HepG2 (cell line): Measurements from ENCODE around the gene OR1I1. TPM values are rescaled to one million over a fixed set of nuclear protein-coding genes. Genes with fewer than 3 reads are reported as not detected.
A peak's percentile ranks its signal among the peaks of the same experiment; 100 is the strongest.

Experiments
- CBX5 ChIP-seq: sonication (generic); formaldehyde crosslinking; IDR thresholded peaks from 2 replicates; pipeline ENCODE4 v1.4.0; 2020; ENCODE audit warnings: missing genetic modification reagents, borderline replicate concordance
- CEBPG ChIP-seq: IDR thresholded peaks from 2 replicates; pipeline ENCODE4 v1.6.1; 2016
- CREM ChIP-seq, 2 experiments: sonication (generic) in 1 of 2; formaldehyde crosslinking in 1 of 2; IDR thresholded peaks; 2 replicates each; pipeline versions ENCODE4 v1.4.0 to v1.6.1; 2016 to 2020; ENCODE audit warnings: antibody characterized with exemption in 1 of 2, mild to moderate bottlenecking in 1 of 2, missing genetic modification reagents in 1 of 2
- JARID2 ChIP-seq: sonication (generic); formaldehyde crosslinking; IDR thresholded peaks from 2 replicates; pipeline ENCODE4 v1.8.1; 2023; ENCODE audit warnings: missing genetic modification reagents, inconsistent platforms; ENCODE audit not compliant: insufficient replicate concordance
- MIER2 ChIP-seq: IDR thresholded peaks from 2 replicates; pipeline ENCODE4 v1.6.1; 2016; ENCODE audit warnings: missing biosample characterization, missing genetic modification reagents
- MIER3 ChIP-seq: IDR thresholded peaks from 2 replicates; pipeline ENCODE4 v1.6.1; 2016; ENCODE audit warnings: missing compliant biosample characterization, borderline replicate concordance
- NFYB ChIP-seq: sonication (generic); formaldehyde crosslinking; IDR thresholded peaks from 2 replicates; pipeline ENCODE4 v1.4.0; 2020; ENCODE audit warnings: missing genetic modification reagents
- PITX1 ChIP-seq: sonication (generic); formaldehyde crosslinking; IDR thresholded peaks from 2 replicates; pipeline ENCODE4 v1.5.1; 2020; ENCODE audit warnings: mild to moderate bottlenecking, missing genetic modification reagents
- TAF1 ChIP-seq: sonication (generic); formaldehyde crosslinking; IDR thresholded peaks from 2 replicates; pipeline ENCODE4 v1.4.0; 2020; ENCODE audit warnings: missing genetic modification reagents
- ZNF274 ChIP-seq: sonication (generic); formaldehyde crosslinking; IDR thresholded peaks from 2 replicates; pipeline ENCODE4 v1.5.1; 2020; ENCODE audit warnings: mild to moderate bottlenecking, missing genetic modification reagents
- ZNF33A ChIP-seq: sonication (generic); formaldehyde crosslinking; IDR thresholded peaks from 2 replicates; pipeline ENCODE4 v1.5.1; 2020; ENCODE audit warnings: missing genetic modification reagents, mild to moderate bottlenecking, moderate library complexity, borderline replicate concordance
- ZNF543 ChIP-seq: sonication (generic); formaldehyde crosslinking; IDR thresholded peaks from 2 replicates; pipeline ENCODE4 v1.4.0; 2020; ENCODE audit warnings: mild to moderate bottlenecking, missing genetic modification reagents
- ZNF552 ChIP-seq: sonication (generic); formaldehyde crosslinking; IDR thresholded peaks from 2 replicates; pipeline ENCODE4 v1.9.0; 2022; ENCODE audit warnings: missing genetic modification reagents, mild to moderate bottlenecking, borderline replicate concordance
- ZNF556 ChIP-seq: sonication (generic); formaldehyde crosslinking; IDR thresholded peaks from 2 replicates; pipeline ENCODE4 v1.4.0; 2020; ENCODE audit warnings: mild to moderate bottlenecking, missing genetic modification reagents, borderline replicate concordance
- ZNF562 ChIP-seq: sonication (generic); formaldehyde crosslinking; IDR thresholded peaks from 2 replicates; pipeline ENCODE4 v1.8.0; 2022; ENCODE audit warnings: missing genetic modification reagents, borderline replicate concordance
- ZNF775 ChIP-seq: sonication (generic); formaldehyde crosslinking; IDR thresholded peaks from 2 replicates; pipeline ENCODE4 v1.4.0; 2020; ENCODE audit warnings: missing genetic modification reagents, mild to moderate bottlenecking, moderate library complexity, borderline replicate concordance
- ZNF792 ChIP-seq: IDR thresholded peaks from 2 replicates; pipeline ENCODE4 v1.6.1; 2016
- polyA plus RNA-seq, 8 experiments: library from polyadenylated mRNA; depleted of rRNA in 3 of 8; stranded (reverse) in 7 of 8; unstranded in 1 of 8; fragments of >200 nt; fragmentation: Illumina TruSeq in 4 of 8; extraction: Trizol in 4 of 8; gene quantifications; 2 replicates each; pipeline versions ENCODE4 v1.2.1 to v1.2.3, GENCODE V29; 2011 to 2016; ENCODE audit warnings: low read depth in 4 of 8, missing spikeins in 1 of 8, mixed read lengths in 1 of 8; ENCODE audit not compliant: insufficient read depth in 1 of 8
- total RNA-seq, 5 experiments: library from RNA; depleted of rRNA; stranded (reverse); fragments of >200 nt; fragmentation: Illumina TruSeq; extraction: Trizol; gene quantifications; 2 replicates each; pipeline ENCODE4 v1.2.3, GENCODE V29; 2016; ENCODE audit warnings: low read depth in 1 of 5
- TF ChIP-seq, protein P1 (sequence below): sonication (generic); formaldehyde crosslinking; IDR thresholded peaks from 2 replicates; pipeline ENCODE4 v1.4.0; 2020; ENCODE audit warnings: missing genetic modification reagents
- TF ChIP-seq, protein P2 (sequence below): sonication (generic); formaldehyde crosslinking; IDR thresholded peaks from 2 replicates; pipeline ENCODE4 v1.4.0; 2020; ENCODE audit warnings: missing genetic modification reagents
- TF ChIP-seq, protein P3 (sequence below): sonication (generic); formaldehyde crosslinking; IDR thresholded peaks from 2 replicates; pipeline ENCODE4 v1.5.0; 2020; ENCODE audit warnings: missing genetic modification reagents
- TF ChIP-seq, protein P4 (sequence below): sonication (generic); formaldehyde crosslinking; IDR thresholded peaks from 2 replicates; pipeline ENCODE4 v1.4.0; 2020; ENCODE audit warnings: missing genetic modification reagents
- TF ChIP-seq, protein P5 (sequence below): IDR thresholded peaks from 2 replicates; pipeline ENCODE4 v1.6.1; 2016; ENCODE audit warnings: low read depth, control low read depth

OR1I1 gene
- total and polyA plus RNA-seq, 2 of the 13 experiments (the other 11 are each of a cell fraction or from before 2014, with no cell fraction given) = not detected

DNA sequence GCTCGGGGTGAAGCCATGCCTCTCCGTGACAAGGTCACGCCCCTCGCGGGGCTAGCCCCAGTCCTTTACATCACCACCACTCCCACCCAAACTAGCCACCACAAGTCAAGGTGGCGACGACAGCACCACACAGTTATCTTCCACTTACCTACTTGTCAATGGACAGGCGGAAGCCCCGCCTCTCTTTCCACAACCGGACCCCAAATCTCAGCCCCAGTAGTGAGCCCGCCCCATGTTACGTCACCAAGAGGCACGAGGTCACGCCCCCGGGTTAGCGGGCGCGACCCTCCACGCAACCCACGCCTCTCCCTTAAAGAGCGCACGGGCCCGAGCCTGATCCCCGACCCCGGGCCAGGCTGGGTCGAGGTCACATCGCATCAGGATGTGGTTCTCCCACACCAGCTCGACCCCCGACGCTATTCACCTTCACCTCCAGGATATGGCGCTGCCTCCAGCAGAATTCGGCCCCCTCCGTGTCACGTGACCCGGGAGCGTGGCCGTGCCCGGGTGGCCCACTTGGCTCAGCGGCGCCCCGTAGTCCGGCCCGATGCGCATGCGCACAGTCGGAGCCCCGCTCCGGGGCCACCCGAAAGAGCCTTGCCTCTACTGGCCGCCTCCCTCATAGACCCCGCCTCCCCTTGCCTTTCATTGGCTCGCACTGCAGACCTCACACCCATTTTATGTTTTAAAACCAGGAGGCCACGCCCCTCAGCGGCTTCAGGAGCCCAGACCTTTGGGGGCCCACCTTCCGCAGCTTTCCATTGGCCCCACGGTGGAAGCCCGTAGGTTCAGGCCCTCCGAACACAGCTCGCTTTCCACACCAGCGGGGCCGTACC, 43.4 kb downstream of the OR1I1 start (continued):
- TF ChIP-seq, protein P1, sequence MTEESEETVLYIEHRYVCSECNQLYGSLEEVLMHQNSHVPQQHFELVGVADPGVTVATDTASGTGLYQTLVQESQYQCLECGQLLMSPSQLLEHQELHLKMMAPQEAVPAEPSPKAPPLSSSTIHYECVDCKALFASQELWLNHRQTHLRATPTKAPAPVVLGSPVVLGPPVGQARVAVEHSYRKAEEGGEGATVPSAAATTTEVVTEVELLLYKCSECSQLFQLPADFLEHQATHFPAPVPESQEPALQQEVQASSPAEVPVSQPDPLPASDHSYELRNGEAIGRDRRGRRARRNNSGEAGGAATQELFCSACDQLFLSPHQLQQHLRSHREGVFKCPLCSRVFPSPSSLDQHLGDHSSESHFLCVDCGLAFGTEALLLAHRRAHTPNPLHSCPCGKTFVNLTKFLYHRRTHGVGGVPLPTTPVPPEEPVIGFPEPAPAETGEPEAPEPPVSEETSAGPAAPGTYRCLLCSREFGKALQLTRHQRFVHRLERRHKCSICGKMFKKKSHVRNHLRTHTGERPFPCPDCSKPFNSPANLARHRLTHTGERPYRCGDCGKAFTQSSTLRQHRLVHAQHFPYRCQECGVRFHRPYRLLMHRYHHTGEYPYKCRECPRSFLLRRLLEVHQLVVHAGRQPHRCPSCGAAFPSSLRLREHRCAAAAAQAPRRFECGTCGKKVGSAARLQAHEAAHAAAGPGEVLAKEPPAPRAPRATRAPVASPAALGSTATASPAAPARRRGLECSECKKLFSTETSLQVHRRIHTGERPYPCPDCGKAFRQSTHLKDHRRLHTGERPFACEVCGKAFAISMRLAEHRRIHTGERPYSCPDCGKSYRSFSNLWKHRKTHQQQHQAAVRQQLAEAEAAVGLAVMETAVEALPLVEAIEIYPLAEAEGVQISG (CRISPR knock-in tag) = peak; percentile 79
- no peak for TF ChIP-seq JARID2 (CRISPR knock-in tag)
- TF ChIP-seq, protein P2, sequence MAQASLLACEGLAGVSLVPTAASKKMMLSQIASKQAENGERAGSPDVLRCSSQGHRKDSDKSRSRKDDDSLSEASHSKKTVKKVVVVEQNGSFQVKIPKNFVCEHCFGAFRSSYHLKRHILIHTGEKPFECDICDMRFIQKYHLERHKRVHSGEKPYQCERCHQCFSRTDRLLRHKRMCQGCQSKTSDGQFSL (CRISPR knock-in tag) = no peak
- TF ChIP-seq ZNF552 (CRISPR knock-in tag) = no peak
- peak; percentile 71 for TF ChIP-seq TAF1 (CRISPR knock-in tag)
- no peak for TF ChIP-seq MIER2
- no peak for TF ChIP-seq ZNF556 (CRISPR knock-in tag)
- TF ChIP-seq CBX5 (CRISPR knock-in tag) = peak; percentile 45; the same call in 1 of the 2 replicates
- TF ChIP-seq ZNF562 (CRISPR knock-in tag) = no peak
- TF ChIP-seq PITX1 (CRISPR knock-in tag) = peak; percentile 76
- TF ChIP-seq, protein P3, sequence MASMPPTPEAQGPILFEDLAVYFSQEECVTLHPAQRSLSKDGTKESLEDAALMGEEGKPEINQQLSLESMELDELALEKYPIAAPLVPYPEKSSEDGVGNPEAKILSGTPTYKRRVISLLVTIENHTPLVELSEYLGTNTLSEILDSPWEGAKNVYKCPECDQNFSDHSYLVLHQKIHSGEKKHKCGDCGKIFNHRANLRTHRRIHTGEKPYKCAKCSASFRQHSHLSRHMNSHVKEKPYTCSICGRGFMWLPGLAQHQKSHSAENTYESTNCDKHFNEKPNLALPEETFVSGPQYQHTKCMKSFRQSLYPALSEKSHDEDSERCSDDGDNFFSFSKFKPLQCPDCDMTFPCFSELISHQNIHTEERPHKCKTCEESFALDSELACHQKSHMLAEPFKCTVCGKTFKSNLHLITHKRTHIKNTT (CRISPR knock-in tag) = 0 out of 2 replicates have a peak, but pooled peaks have one; percentile 18
- peak; percentile 90; the same call in 1 of the 2 replicates for TF ChIP-seq ZNF274 (CRISPR knock-in tag)
- peak; percentile 73 for TF ChIP-seq ZNF792 (CRISPR knock-in tag)
- TF ChIP-seq ZNF543 (CRISPR knock-in tag) = peak; percentile 35; the same call in 1 of the 2 replicates
- TF ChIP-seq ZNF33A = 0 out of 2 replicates have a peak, but pooled peaks have one; percentile 26
- TF ChIP-seq, protein P4, sequence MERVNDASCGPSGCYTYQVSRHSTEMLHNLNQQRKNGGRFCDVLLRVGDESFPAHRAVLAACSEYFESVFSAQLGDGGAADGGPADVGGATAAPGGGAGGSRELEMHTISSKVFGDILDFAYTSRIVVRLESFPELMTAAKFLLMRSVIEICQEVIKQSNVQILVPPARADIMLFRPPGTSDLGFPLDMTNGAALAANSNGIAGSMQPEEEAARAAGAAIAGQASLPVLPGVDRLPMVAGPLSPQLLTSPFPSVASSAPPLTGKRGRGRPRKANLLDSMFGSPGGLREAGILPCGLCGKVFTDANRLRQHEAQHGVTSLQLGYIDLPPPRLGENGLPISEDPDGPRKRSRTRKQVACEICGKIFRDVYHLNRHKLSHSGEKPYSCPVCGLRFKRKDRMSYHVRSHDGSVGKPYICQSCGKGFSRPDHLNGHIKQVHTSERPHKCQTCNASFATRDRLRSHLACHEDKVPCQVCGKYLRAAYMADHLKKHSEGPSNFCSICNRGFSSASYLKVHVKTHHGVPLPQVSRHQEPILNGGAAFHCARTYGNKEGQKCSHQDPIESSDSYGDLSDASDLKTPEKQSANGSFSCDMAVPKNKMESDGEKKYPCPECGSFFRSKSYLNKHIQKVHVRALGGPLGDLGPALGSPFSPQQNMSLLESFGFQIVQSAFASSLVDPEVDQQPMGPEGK (CRISPR knock-in tag) = peak; percentile 85
- TF ChIP-seq ZNF775 = no peak
- TF ChIP-seq NFYB = peak; percentile 95
- TF ChIP-seq MIER3 (CRISPR knock-in tag) = 0 out of 2 replicates have a peak, but pooled peaks have one; percentile 32
- peak; percentile 86 for TF ChIP-seq CREM (IDR thresholded peaks at IDR 0.05)
- no peak for TF ChIP-seq CREM (CRISPR knock-in tag; IDR thresholded peaks at IDR 0.05)
- TF ChIP-seq CEBPG (CRISPR knock-in tag) = peak; percentile 70
- TF ChIP-seq, protein P5, sequence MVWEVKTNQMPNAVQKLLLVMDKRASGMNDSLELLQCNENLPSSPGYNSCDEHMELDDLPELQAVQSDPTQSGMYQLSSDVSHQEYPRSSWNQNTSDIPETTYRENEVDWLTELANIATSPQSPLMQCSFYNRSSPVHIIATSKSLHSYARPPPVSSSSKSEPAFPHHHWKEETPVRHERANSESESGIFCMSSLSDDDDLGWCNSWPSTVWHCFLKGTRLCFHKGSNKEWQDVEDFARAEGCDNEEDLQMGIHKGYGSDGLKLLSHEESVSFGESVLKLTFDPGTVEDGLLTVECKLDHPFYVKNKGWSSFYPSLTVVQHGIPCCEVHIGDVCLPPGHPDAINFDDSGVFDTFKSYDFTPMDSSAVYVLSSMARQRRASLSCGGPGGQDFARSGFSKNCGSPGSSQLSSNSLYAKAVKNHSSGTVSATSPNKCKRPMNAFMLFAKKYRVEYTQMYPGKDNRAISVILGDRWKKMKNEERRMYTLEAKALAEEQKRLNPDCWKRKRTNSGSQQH (CRISPR knock-in tag) = peak; percentile 49; the same call in 1 of the 2 replicates
